GM18861 (cell line): ENCODE data around the gene MEGF8.
"Not testable (repeated sequence)": the region's sequence is repeated elsewhere in the genome, so short reads cannot be mapped to it uniquely, and the experiment has no call there.

Experiments used
- ATAC-seq: cut with Tn5 transposase; IDR thresholded peaks from one replicate; pipeline ENCODE4 v1.9.1; 2021; ENCODE audit not compliant: unreplicated experiment

Gene MEGF8

GRCh38 chr19:42328854-42329253 is 3.4 kb downstream of the MEGF8 start:
- ATAC-seq, result no peak

- ATAC-seq, result no peak
Measured at GRCh38 chr19:42330241-42330711, 4.8 kb downstream of the MEGF8 start.

GRCh38 chr19:42331333-42331732 is 5.9 kb downstream of the MEGF8 start:
- not testable (repeated sequence) for ATAC-seq

DNA sequence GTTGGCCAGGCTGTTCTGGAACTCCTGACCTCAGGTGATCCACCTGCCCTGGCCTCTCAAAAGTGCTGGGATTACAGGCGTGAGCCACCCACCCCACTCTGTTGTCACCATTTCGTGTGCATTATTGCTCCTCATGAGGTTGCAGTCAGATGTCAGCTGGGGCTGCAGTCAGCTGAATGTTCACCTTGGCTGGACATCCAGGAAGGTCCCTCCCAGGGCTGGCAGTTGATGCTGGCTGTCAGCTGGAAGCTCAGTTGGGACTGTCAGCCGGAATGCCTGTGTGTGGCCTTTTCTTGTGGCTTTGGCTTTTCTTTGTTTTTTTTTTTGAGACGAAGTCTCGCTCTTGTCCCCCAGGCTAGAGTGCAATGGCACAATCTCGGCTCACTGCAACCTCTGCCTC is 6.6 kb downstream of the MEGF8 start:
- ATAC-seq, result no peak

DNA sequence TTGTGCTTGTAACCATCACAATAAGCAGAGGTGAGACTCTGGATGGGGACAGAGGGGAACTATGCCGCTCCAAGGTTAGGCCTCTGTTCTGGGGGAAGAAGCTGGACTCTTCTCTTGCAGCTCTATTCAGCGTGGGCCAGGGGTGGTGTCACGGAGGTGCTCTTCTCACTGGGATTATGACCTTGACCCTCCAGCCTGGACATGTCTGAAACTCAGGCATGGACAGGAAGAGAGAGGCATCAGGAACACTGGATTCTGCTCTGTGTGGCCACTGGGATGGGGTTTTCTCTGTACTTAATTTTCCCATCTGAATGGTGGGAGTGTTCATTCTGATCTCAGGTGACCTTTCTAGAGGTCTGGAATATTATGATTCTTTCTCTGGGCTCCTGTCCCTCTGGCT is 7.6 kb downstream of the MEGF8 start:
- ATAC-seq, result no peak

- no peak for ATAC-seq
Measured at GRCh38 chr19:42333975-42334696, 8.7 kb downstream of the MEGF8 start.

DNA sequence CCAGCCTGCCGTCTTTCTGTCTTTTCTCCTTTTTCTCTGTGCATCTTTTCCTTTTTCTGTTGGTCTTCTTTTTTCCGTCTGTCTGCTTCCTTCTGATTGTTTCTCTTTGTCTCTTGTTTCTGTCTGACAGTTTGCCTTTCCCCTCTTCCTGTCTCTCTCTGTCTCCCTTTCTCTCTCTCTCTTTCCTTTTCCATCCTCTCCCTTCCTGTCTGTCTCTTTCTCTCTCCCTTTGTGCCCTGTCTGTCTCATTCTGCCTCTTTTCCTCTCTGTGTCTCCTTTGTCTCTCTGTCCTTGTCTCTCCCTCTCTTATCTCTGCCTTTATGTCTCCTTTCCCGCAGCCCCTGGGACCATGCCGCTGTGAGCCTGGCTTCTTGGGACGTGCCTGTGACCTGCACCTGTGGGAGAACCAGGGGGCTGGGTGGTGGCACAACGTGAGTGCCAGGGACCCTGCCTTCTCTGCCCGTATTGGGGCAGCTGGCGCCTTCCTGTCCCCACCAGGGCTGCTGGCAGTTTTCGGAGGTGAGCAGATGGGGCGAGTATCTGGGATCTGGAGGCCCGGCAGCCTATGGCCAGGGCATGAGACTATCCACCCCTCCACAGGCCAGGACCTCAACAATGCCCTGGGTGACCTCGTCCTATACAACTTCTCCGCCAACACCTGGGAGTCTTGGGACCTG is 9.4 kb downstream of the MEGF8 start:
- no peak for ATAC-seq

- no peak for ATAC-seq
Measured at GRCh38 chr19:42335374-42335936, 10.0 kb downstream of the MEGF8 start.

DNA sequence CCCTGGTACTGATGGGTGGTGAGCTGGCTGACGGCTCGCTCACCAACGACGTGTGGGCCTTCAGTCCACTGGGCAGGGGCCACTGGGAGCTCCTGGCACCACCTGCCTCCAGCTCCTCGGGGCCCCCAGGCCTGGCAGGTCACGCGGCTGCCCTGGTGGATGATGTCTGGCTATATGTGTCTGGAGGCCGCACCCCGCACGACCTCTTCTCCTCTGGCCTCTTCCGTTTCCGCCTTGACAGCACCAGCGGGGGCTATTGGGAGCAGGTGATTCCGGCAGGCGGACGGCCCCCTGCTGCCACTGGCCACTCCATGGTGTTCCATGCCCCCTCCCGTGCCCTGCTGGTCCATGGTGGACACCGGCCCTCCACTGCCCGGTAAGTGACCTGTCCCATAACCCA is 10.5 kb downstream of the MEGF8 start:
- no peak for ATAC-seq

GRCh38 chr19:42339126-42339860 is 13.9 kb downstream of the MEGF8 start:
- ATAC-seq, result not testable (repeated sequence)

DNA sequence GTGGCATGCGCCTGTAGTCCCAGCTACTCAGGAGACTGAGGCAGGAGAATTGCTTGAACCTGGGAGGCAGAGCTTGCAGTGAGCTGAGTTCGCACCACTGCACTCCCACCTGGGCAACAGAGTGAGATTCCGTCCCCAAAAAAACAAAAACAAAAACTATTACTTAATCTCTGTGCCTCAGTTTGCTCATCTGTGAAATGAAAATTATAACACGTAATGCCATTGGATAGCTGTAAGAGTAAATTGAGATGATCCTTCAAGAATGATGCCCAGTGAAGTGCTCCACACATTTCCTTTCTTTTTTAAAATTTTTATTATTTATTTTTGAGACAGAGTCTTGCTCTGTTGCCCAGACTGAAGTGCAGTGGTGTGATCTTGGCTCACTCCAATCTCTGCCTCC is 14.5 kb downstream of the MEGF8 start:
- ATAC-seq, result not testable (repeated sequence)

DNA sequence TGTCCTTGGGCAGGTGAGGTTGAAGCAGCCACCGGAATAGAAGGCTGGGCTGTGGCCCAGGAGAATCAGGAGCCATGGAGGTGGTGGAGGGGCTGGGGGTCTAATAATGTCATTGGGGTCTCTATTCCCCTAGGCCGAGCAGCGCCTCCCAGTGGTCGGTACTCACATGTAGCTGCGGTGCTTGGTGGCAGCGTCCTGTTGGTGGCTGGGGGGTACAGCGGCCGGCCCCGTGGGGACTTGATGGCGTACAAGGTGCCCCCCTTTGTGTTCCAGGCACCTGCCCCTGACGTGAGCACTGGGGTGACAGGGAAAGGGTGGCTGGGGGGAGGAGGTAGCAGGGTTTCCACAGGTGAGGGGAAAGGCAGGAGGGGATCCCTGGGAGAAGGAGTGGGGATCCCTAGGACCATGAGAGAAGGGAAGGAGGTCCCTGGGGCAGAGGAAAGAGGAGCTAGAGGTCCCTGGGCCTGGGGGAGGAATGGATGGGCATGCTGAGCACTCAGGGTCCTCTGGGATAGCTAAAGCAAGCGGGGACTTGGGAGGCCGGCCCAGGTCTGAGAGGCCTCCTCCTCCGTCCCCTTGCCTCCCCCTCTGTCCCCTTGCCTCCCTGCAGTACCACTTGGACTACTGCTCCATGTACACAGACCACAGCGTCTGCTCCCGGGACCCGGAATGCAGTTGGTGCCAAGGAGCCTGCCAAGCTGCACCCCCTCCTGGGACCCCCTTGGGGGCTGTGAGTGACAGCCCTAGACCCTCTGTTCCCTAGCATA is 18.1 kb downstream of the MEGF8 start:
- no peak for ATAC-seq

- ATAC-seq, result no peak
Measured at GRCh38 chr19:42344336-42344893, 19.0 kb downstream of the MEGF8 start.

- no peak for ATAC-seq
Measured at GRCh38 chr19:42345191-42345812, 19.9 kb downstream of the MEGF8 start.

DNA sequence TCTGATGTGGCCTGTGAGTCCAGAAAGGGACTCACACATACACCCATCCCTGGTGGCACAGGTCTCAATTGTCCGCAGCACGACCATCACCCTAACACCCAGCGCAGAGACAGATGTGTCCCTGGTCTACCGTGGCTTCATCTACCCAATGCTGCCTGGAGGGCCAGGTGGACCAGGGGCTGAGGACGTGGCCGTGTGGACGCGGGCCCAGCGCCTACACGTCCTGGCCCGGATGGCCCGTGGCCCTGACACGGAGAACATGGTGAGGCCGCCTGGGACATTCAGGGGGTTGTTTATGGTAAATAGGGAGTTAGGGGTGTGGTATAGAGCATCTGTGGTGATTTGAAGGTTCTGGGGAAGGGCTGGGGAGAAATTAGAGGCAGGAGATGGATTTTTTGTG is 22.8 kb downstream of the MEGF8 start:
- no peak for ATAC-seq

- ATAC-seq, result no peak
Measured at GRCh38 chr19:42349378-42350107, 24.1 kb downstream of the MEGF8 start.

DNA sequence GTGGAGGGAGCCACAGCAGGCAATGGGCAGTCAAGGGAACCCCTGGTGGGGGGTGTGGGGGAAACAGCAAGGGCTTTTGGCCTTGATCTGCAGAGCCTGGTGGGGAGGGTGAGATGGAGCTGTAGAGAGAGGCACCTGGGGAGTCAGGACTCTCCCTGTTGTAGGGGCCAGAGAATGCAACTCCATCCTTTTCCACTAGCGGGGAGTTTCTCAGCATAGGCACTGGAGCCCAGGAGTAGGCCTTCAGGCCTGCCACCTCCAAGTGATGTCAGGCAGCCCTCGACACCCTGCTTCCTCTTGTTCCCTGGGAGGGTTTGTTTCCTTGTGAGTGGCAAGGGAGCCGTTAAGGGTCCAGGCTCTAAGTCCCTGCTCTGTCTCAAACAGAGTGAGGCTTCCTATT is 25.0 kb downstream of the MEGF8 start:
- no peak for ATAC-seq

DNA sequence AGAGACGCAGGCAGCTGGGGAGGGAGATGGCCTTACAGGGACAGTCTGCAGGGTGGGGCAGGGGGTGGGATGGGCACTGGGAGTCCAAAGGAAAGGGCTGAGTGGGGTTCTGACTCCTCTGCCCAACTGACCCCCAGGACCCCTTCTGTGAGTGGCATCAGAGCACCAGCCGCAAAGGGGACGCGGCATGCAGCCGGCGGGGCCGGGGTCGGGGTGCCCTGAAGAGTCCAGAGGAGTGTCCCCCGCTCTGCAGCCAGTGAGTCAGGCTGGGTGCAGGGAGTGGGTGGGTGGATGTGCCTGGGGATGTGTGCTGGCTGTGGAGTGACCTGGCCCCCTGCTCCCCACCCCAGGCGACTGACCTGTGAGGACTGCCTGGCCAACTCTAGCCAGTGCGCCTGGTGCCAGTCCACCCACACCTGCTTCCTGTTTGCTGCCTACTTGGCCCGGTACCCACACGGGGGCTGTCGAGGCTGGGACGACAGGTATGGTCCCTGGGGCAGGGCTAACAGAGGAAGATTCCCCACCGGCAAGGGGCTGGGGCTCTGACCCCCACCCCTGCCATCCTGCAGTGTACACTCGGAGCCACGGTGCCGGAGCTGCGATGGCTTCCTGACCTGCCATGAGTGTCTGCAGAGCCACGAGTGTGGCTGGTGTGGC is 25.8 kb downstream of the MEGF8 start:
- ATAC-seq, result no peak
